GM12801 (cell line): Measurements from ENCODE around the gene RELT.

Source experiments
- CTCF ChIP-seq: IDR thresholded peaks from one replicate; pipeline ENCODE4 v1.5.1; 2011; ENCODE audit warnings: control low read depth; ENCODE audit not compliant: insufficient read length; ENCODE audit errors: extremely low read depth

Gene RELT

DNA sequence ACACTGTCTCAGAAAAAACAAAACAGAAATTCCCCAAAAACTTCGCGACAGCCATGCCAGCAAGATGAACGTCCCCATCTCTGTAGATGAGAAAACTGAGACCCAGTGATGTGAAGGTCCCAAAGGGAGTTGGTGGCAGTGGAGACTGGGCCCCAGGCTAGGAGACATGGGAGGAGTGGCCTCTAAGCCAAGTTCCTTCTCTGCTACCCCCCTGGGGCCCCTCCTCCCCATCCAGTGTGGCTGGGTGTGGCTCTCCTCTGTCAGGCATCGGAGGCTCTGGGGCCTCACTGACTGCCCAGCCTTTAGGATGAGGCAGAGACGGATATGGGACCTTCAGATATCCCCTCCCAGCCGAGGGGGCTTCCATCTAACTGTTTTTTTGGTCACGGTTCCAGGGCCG is 9.8 kb downstream of the RELT start:
- no peak for TF ChIP-seq CTCF

DNA sequence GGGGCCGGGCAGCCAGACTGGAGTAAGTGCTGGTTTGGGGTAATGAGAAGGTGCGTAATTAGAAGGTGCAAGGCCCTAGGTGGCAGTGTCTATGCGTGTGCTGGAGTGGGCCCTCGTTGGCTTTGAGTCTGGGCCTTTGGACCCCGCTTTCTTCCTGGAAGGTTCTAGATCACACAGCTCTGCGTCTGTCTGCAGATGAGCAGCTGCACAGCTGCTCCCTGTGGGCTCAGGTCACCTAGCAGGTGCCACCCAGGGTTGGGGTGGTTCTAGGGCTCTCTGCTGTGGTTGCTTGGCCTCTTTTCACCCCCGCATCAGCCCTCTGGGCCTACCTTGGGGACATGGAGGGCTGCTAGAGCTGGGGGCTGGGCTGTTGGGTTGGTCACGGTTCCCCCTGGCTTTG is 10.3 kb downstream of the RELT start:
- TF ChIP-seq CTCF, result no peak

GRCh38 chr11:73387594-73388264 is 11.5 kb downstream of the RELT start:
- no peak for TF ChIP-seq CTCF

GRCh38 chr11:73388265-73389133 is 12.3 kb downstream of the RELT start:
- no peak for TF ChIP-seq CTCF

DNA sequence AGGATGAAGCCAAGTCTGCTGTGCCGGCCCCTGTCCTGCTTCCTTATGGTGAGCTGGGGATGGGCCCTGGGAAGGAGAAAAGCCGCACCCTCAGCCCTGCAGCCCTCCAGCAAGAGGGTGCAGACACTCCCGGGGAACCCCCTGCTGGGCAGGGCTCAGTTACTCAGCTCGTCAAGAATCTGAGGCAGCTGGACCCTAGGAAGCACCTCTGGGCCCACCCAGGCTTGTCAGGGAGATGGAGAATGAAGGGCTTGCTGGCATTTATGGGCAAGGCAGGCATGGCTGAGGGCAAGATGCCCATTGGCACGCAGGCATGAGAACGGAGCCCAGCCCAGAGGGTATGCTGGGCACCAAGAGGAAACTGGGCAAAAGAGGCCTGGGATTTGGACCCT is 12.9 kb downstream of the RELT start:
- no peak for TF ChIP-seq CTCF

DNA sequence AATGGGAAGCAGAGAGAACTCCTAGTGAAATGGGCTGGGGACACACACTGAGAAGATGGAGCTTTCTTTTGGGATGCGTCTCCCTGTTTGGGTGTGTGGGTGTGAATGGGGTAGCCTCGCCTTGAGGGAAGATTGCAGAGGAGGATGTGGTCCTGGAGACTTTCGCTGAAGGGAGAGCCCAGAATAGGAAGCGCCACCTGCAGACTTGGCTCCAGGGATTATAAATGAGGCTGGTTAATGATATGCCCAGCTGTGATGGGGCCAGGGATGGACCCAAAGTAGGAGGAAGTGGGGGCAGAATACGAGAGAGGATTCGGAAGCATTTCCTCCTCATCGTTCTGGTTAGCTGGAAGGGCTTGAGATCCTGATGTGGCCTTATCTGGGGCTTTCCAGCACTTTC is 13.7 kb downstream of the RELT start:
- TF ChIP-seq CTCF, result no peak

DNA sequence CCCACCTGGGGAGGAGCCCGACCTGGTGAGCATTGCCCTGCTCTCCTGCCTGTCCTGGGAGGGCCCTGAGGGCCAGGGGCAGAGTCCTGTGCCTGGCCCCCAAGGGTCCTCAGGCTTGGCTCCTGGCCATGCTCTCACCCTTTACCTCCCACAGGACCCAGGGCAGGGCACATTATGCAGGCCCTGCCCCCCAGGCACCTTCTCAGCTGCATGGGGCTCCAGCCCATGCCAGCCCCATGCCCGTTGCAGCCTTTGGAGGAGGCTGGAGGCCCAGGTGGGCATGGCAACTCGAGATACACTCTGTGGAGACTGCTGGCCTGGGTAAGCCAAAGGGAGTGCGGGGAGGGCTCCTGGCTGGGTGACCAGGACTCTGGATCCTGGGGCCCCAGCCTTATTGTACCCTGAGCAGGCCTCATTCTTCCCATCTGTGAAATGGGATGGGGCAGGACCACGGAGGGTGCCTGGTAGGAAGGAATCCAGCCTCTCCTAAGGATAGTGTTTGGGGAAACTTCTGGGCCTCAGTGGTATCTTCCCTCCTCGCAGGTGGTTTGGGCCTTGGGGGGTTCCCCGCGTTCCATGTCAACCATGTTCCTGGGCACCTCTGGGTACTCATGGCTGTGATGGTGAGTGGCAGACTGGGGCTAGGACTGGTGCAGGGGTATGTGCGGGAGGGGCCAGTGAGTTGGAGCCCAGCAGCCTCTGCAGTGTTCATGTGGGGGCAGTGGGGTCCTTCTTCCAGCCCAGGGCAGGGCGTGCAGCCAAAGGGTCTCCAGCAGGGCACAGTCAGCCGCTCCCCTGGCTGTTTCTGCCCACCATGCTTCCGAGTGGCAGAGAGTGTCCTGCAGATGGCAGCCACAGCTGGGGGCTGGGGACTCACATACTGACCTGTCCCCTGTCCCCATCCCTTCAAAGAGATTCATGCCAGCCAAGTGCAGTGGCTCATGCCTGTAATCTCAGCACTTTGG is 14.7 kb downstream of the RELT start:
- TF ChIP-seq CTCF, result no peak
